GM19397 (cell line): ENCODE results near the gene CLCN4.

Experiments used
- ATAC-seq: cut with Tn5 transposase; IDR thresholded peaks from one replicate; pipeline ENCODE4 v1.9.1; 2021; ENCODE audit warnings: mild to moderate bottlenecking, moderate library complexity; ENCODE audit not compliant: unreplicated experiment

CLCN4 gene

GRCh38 chrX:10166248-10166716 lies 9.5 kb downstream of the CLCN4 start:
- no peak for ATAC-seq

GRCh38 chrX:10166731-10167151 lies 10.0 kb downstream of the CLCN4 start:
- ATAC-seq = no peak

DNA sequence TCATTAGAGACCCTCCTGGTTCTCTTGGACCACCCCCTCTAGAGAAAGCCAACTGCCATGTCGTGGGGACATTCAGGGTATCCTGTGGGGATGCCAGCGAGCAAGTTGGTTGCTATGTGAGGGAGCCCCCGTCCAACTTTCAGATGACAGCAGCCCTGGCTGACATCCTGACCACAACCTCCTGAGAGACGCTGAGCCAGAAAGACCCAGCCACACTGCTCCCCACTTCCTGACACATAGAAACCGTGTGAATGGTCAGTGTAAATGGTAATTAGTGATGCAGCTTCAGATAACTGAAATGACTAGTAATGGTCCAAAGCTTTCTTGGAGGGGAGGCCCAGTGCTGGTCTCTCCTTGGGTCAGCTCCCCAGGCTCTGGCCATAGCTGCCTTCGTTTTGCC lies 10.8 kb downstream of the CLCN4 start:
- ATAC-seq = peak; percentile 68

DNA sequence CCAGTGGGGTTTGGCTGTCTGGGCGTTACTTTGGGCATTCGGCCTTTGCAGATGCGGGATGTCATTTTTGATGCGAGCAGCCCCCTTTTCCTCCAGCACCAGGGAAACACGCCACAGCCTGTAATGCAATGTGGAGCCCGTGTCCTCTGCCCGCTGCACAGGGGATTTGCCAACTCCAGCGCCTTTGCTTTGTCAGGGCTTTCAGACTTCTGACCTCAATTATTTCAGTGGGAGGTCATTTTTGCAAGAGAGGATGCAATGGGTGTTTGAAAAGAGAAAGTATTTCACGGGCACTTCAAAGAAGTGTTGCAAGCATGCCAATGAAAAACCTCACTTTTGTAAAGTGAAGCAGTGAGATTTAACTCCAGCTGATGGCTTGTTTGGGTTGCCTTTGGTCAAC lies 11.5 kb downstream of the CLCN4 start:
- ATAC-seq = no peak

GRCh38 chrX:10169175-10169574 lies 12.4 kb downstream of the CLCN4 start:
- ATAC-seq = no peak

- ATAC-seq = no peak
Observed at GRCh38 chrX:10171249-10171648, 14.5 kb downstream of the CLCN4 start.

GRCh38 chrX:10172877-10173276 lies 16.1 kb downstream of the CLCN4 start:
- no peak for ATAC-seq

- ATAC-seq = no peak
Observed at GRCh38 chrX:10173331-10173900, 16.6 kb downstream of the CLCN4 start.

DNA sequence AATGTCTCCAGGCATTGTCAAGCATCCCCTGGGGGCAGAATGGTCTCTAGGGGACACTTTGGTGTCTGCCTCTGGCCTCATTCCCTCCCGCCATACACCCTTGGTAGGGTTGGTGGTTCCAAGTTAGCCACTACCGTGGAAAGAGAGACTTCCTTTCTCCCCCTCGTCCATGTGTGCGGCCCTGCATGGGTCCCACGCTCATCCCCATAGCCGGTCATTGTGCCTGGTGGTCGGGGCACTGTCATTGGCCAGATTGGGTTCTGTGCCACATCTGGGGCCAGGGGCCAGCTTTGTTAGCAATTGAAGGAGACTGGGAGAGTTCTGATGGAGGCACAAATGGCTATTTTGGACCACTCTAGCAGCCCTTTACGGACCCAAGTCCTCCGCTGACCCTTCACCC lies 17.3 kb downstream of the CLCN4 start:
- no peak for ATAC-seq

DNA sequence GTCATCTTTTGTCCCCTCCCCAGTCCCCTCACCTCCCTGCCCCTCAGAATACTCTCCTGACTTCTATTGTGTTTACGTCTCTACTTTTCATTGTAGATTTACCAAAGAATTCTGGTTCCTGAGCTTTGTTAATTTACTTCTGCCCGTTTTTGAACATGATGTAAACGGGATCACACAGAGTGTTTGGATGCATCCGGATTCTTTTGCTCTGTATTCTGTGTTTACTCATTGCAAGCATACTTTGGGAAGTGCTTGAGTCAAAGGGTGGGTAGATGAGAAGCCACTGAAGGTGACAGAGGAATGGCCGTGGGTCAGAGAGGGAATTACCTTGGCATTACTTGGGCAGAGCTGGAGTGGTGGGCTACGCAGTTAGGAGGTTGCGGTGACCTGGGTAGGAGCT lies 18.0 kb downstream of the CLCN4 start:
- no peak for ATAC-seq

DNA sequence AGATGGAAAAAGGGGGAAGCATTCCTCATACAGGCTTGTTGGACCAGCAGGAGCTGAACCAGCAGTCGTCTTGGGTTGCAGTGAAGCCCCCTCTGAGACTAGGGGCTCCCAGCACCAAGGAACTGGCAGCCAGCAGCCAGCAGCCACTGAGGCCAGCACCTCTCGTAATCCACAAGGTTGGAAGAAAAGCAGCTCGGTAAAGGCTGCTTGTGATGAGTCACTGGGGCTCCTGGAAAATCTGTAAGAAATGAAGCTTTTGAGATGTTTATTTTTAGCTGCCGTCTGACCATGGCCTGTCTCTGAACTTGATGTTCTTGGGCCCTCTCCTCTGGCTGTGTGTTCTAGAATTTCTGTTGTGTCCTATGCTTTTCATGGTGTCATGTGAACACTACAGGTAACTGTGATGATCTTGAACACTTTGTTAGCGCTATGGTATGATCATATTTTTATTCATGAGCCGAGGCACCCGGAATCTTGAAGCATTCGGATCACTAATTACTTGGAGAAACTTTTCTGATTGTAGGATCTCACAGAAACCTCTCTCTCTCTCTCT lies 18.6 kb downstream of the CLCN4 start:
- ATAC-seq = no peak

DNA sequence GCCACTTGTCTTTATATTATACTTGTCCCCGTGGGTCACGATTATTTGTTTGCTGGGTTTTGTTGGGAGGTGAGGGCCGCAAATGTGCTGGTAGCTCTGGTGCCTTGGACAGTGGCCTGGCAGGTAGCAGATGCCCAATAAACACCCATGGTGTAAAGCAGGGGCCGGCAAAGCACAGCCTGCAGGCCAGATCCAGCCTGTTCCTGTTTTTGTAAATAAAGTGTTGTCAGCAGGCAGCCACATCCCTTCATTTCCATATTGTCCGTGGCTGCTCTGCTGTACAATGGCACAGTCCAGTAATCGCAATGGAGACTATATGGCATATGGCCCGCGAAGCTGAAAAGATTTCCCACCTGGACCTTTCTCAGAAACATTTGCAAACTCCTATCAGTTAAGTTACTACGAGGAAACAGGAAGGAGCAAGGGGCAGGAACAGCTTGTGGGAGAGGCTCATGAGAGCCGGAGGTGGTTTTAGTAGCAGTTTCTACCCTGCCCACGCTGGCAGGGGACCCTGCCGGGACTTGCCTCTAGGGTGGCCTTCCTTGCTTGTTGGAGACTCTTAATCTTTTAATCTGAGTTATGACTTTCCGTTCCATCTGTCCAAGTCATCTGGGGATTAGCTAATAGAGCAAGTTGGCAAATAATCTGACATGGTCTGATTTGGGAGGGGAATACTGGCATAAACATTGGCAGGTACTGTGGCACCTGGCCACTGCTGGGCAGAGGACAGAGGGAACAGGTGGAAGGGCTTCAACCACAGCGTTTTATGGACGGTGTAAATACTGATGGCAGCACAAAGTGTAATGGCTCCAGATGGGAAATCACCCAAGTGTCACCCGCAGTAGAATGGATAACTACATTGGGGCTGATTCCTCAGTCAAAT lies 19.6 kb downstream of the CLCN4 start:
- no peak for ATAC-seq

- no peak for ATAC-seq
Observed at GRCh38 chrX:10177004-10177396, 20.2 kb downstream of the CLCN4 start.

DNA sequence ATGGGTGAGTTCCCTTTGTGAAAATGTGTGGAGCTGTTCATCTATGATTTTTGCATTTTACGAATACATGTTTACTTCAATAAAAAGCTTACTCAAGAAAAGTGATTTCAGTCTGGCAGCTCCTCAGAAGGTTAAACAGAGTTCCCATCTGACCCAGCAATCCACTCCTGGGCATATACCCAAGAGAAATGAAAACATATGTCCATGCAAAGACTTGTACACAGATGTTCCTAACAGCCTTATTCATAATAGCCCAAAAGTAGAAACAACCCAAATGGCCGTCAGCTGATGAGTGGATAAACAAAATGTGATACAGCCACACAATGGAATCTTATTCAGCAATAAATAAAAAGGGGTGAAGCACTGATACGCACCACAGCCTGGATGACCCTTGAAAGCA lies 20.8 kb downstream of the CLCN4 start:
- no peak for ATAC-seq

DNA sequence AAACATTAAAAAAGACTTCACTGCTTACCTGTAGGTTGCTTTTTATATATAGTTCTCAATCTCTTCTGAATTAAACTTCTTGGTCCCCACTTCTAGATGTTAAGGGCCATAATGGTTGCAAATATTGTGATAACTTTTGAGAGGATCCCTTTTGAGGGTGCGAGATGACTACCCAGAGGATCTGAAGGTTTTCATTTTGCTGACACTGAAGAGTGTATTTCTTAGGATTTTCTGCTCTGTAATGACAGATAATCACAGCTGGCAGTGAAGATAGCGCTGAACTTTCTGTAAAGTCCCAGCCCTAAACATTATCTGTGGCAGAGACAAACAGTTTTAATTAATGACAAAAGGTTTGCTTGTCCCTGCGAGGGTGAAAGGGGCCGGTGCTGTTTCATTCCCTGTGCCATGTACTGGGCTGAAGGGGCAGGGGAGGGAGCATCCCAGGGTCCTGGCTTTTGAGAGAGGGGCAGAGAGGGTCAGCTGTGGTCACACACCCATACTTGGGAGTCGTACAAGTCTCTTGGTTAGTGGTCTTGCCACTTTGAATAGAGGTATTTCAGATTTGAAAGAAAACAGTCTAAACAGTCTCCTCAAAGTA lies 22.2 kb downstream of the CLCN4 start:
- ATAC-seq = no peak

- ATAC-seq = no peak
Observed at GRCh38 chrX:10183760-10184159, 27.0 kb downstream of the CLCN4 start.

DNA sequence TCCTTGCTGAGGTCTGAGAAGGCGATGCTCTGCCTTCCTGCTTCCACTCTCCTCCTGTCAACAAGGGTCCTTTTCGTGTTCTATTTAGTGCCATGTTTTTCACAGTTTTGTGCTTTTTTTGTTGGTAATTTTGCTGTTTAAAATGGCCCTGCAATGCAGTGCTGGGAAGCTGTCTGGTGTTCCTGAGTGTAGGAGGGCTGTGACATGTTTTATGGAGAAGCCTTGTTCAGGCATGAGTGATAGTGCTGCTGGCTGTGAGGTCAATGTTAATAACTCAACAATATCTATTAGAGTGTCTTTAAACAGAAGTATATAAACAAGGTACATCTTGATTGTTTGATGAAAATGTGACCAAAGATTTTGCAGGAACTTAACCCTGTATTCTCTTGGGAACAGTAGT lies 27.6 kb downstream of the CLCN4 start:
- ATAC-seq = no peak

- no peak for ATAC-seq
Observed at GRCh38 chrX:10186355-10186754, 29.6 kb downstream of the CLCN4 start.

GRCh38 chrX:10187421-10187820 lies 30.6 kb downstream of the CLCN4 start:
- no peak for ATAC-seq

DNA sequence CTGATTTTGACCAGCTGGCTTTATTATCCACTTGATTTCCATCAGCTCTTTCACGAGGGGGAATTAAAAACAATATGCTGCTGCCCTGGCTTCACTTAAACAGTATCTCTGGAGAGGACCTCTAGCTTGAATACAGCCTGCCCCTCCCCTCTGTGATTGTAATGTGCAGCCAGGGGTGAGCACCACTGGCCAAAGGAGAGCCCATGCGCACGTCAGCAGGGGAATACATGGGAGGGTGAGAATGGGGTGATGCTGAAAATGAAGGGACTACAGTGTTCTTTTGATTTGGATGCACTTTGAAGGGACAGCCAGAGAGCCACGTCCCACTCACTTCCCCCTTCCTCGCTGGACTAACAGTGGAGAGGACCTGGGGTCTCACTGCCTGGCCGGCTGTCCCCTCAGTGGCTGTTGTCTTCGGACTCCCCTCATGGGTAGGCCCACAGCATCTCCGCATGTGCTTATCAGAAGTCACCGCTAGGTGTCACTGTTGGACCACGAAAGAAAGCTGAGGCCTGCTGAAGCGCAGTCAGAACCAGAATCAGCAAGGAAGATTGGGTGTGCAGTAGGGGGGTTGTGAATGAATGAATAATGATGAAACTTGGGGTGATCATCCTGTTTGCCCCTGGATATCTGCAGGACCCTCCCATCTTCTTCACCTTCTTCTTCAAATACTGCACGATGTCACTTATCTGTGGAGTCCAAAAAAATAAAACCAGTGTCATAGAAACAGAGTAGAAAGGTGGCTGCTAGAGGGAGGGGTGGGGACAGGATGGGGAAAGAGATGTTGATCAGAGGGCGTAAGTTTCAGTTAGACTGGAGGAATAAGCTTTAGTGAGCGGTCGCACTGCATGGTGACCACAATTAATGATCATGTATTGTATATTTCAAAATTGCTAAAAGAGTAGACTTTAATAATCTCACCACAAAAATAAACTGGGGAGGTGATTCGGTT lies 32.8 kb downstream of the CLCN4 start:
- ATAC-seq = no peak

- no peak for ATAC-seq
Observed at GRCh38 chrX:10190367-10190766, 33.6 kb downstream of the CLCN4 start.
